ENCODE results near the gene ARMC12. TPM values are rescaled to one million over a fixed set of nuclear protein-coding genes. Genes with fewer than 3 reads are reported as not detected.
A peak's percentile ranks its signal among the peaks of the same experiment; 100 is the strongest.

Gene ARMC12
- total and polyA plus RNA-seq, 2 of the 13 experiments (the other 11 are each of a cell fraction or from before 2014, with no cell fraction given): 1.3 TPM; not detected in 1

DNA sequence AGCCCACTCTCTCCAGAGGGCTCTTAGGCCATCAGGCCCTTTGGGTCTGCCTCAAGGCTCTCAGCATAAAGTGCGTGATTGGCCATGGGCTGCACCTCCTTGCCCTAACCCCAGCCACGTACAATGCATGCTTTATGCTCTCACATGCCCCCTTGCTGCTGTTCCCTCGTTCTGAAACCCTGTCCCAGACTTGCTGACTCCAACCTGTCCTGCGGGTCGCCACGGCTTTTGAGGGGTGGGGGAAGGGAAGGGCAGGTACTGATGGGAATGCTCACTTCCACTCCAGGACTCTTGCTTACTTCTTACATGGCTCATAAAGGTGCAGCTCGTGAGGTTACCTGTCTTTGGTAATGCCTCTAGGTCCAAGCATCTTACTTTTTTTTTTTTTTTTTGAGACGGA lies 6.0 kb downstream of the ARMC12 start (continued):
- peak; percentile 84; the same call in 1 of the 2 replicates for TF ChIP-seq CAMTA2 (CRISPR knock-in tag; IDR thresholded peaks at IDR 0.05; ENCODE audit: borderline replicate concordance)
- TF ChIP-seq ZNF768 (CRISPR knock-in tag; IDR thresholded peaks at IDR 0.05): no peak
- TF ChIP-seq ZNF788 (CRISPR knock-in tag; IDR thresholded peaks at IDR 0.05; ENCODE audit: borderline replicate concordance): peak; percentile 21; the same call in 1 of the 2 replicates
- peak; percentile 24; the same call in 1 of the 2 replicates for TF ChIP-seq THAP9 (CRISPR knock-in tag; IDR thresholded peaks at IDR 0.05; ENCODE audit: borderline replicate concordance)
- peak; percentile 33; the same call in 1 of the 2 replicates for TF ChIP-seq HNF1B (CRISPR knock-in tag; IDR thresholded peaks at IDR 0.05)
- 0 out of 2 replicates have a peak, but pooled peaks have one; percentile 18 for TF ChIP-seq CBX5 (CRISPR knock-in tag; IDR thresholded peaks at IDR 0.05; ENCODE audit: borderline replicate concordance)
- TF ChIP-seq ZNF274 (CRISPR knock-in tag; IDR thresholded peaks at IDR 0.05): peak; percentile 83; the same call in 1 of the 2 replicates
- TF ChIP-seq ZNF451 (CRISPR knock-in tag; IDR thresholded peaks at IDR 0.05): peak; percentile 65; the same call in 1 of the 2 replicates
- 0 out of 2 replicates have a peak, but pooled peaks have one; percentile 31 for TF ChIP-seq ZFP36L1 (CRISPR knock-in tag; IDR thresholded peaks at IDR 0.05)
- no peak for TF ChIP-seq PRPF4 (IDR thresholded peaks at IDR 0.05; ENCODE audit: low read depth, low read length, poor library complexity, severe bottlenecking)
- 0 out of 2 replicates have a peak, but pooled peaks have one; percentile 35 for TF ChIP-seq TIGD3 (CRISPR knock-in tag; IDR thresholded peaks at IDR 0.05; ENCODE audit: borderline replicate concordance)
- peak; percentile 49; the same call in 1 of the 2 replicates for TF ChIP-seq ZSCAN21 (CRISPR knock-in tag; IDR thresholded peaks at IDR 0.05; ENCODE audit: borderline replicate concordance)
- TF ChIP-seq POLR2A (IDR thresholded peaks at IDR 0.05; ENCODE audit: insufficient read depth in 1 of 2, low read depth in 2 of 2, low read length in 2 of 2): 0 out of 4 replicates have a peak, but pooled peaks of 1 of the 2 experiments have one; percentile 19
- 0 out of 2 replicates have a peak, but pooled peaks have one; percentile 15 for TF ChIP-seq RFXAP (CRISPR knock-in tag; IDR thresholded peaks at IDR 0.05; ENCODE audit: borderline replicate concordance)
- no peak for TF ChIP-seq ZNF256 (CRISPR knock-in tag; conservative IDR thresholded peaks at IDR 0.05)
- no peak for TF ChIP-seq ZNF709 (CRISPR knock-in tag; IDR thresholded peaks at IDR 0.05)
- peak; percentile 48; the same call in 1 of the 2 replicates for TF ChIP-seq MEIS1 (CRISPR knock-in tag; IDR thresholded peaks at IDR 0.05; ENCODE audit: borderline replicate concordance)
- TF ChIP-seq KDM5B (CRISPR knock-in tag; IDR thresholded peaks at IDR 0.05; ENCODE audit: borderline replicate concordance): peak; percentile 58; the same call in 1 of the 2 replicates
- peak; percentile 61; the same call in 1 of the 2 replicates for TF ChIP-seq ZMYM3 (CRISPR knock-in tag; IDR thresholded peaks at IDR 0.05)

All from HepG2 (cell line).